HCT116 (cell line): ENCODE results near the gene COX6A2. TPM values are rescaled to one million over a fixed set of nuclear protein-coding genes. Genes with fewer than 3 reads are reported as not detected.

Experiments used
- ATAC-seq: fragments of 200-7000 bp; cut with Tn5 transposase; 2 replicates; pipeline ENCODE4 v1.9.1; 2020; ENCODE audit warnings: mild to moderate bottlenecking, moderate library complexity
- BruUV-seq: library from RNA; stranded (reverse); fragments of 400-500 nt; replicated peaks from 2 replicates; lab custom pipeline; 2021; lab: Mats Ljungman, UMichigan
- CTCF ChIA-PET: fragments of 300-600 bp; sonication (Branson Sonifier 250); formaldehyde crosslinking; loops from one replicate; lab custom pipeline; 2021; ENCODE audit warnings: antibody characterized with exemption; lab: Charles Lee
- POLR2A ChIA-PET: fragments of 300-600, 350-600 bp; sonication (Branson Sonifier 250); formaldehyde crosslinking; loops from one replicate; lab custom pipeline; 2021; ENCODE audit warnings: antibody characterized with exemption; lab: Charles Lee
- RAD21 ChIA-PET, 2 experiments: fragments of 300-600 bp; sonication (Branson Sonifier 250); formaldehyde crosslinking; loops; one replicate each; lab custom pipeline; 2023; ENCODE audit warnings: low total read pairs in 2 of 2; ENCODE audit not compliant: uncharacterized antibody in 2 of 2, unreplicated experiment in 2 of 2, low non-redundant PET in 1 of 2; lab: Charles Lee
- DNase-seq: peaks from one replicate; pipeline ENCODE4 v3.0.0-alpha.2; 2010; ENCODE audit warnings: low read depth, low spot score
- H2AFZ ChIP-seq: fragments of 200-600 bp; shearing (Covaris generic), sonication (generic); 2 replicates; pipeline ENCODE4 v1.6.1; 2017; ENCODE audit warnings: low read depth, mixed run types, mixed read lengths, antibody characterized with exemption, low read length; ENCODE audit not compliant: poor library complexity, severe bottlenecking
- H3K27ac ChIP-seq: 2 replicates; pipeline ENCODE4 v1.5.1; 2012; ENCODE audit warnings: low read depth, low read length
- H3K27me3 ChIP-seq: fragments of 200-600 bp; sonication (generic); 2 replicates; pipeline ENCODE4 v1.6.1; 2016; ENCODE audit warnings: mixed run types, low read length, mixed read lengths; ENCODE audit not compliant: insufficient read depth
- H3K36me3 ChIP-seq, 2 experiments: fragments of 200-500 bp in 1 of 2; fragments of 200-600 bp in 1 of 2; sonication (Bioruptor generic) in 1 of 2; sonication (generic) in 1 of 2; 2 replicates each; pipeline versions ENCODE4 v1.5.1 to v1.6.1; 2014 to 2016; ENCODE audit warnings: low read length in 2 of 2, inconsistent platforms in 1 of 2, mixed read lengths in 1 of 2, mixed run types in 1 of 2; ENCODE audit not compliant: insufficient read depth in 2 of 2, control insufficient read depth in 1 of 2
- H3K4me1 ChIP-seq, 2 experiments: fragments of 200-600 bp in 1 of 2; sonication (generic) in 1 of 2; 2 replicates each; pipeline versions ENCODE4 v1.5.1 to v1.6.1; 2012 to 2017; ENCODE audit warnings: low read length in 2 of 2, inconsistent platforms in 1 of 2, mild to moderate bottlenecking in 1 of 2, mixed read lengths in 1 of 2, mixed run types in 1 of 2, moderate library complexity in 1 of 2; ENCODE audit not compliant: insufficient read depth in 2 of 2, control insufficient read depth in 1 of 2
- H3K4me2 ChIP-seq: fragments of 200-600 bp; sonication (generic); 2 replicates; pipeline ENCODE4 v1.6.1; 2017; ENCODE audit warnings: mixed run types, low read length, mixed read lengths
- H3K4me3 ChIP-seq, 2 experiments: fragments of 200-600 bp in 1 of 2; sonication (generic) in 1 of 2; replicated peaks in 1 of 2; 2 replicates each; pipeline ENCODE4 v1.5.1; 2011 to 2016; ENCODE audit warnings: low read length in 2 of 2, control low read depth in 1 of 2, low read depth in 1 of 2, mild to moderate bottlenecking in 1 of 2, mixed read lengths in 1 of 2, mixed run types in 1 of 2
- H3K79me2 ChIP-seq: fragments of 200-600 bp; sonication (generic); 2 replicates; pipeline ENCODE4 v1.6.1; 2017; ENCODE audit warnings: mild to moderate bottlenecking, mixed run types, low read length, moderate library complexity, mixed read lengths; ENCODE audit not compliant: insufficient read depth
- H3K9ac ChIP-seq: fragments of 200-600 bp; sonication (generic); 2 replicates; pipeline ENCODE4 v1.6.1; 2016; ENCODE audit warnings: low read length, mixed read lengths
- H3K9me2 ChIP-seq: fragments of 200-600 bp; sonication (generic), shearing (Covaris generic); 2 replicates; pipeline ENCODE4 v1.6.1; 2017; ENCODE audit warnings: mixed run types, mild to moderate bottlenecking, moderate library complexity; ENCODE audit not compliant: insufficient read depth
- H3K9me3 ChIP-seq, 2 experiments: fragments of 200-500 bp in 1 of 2; fragments of 200-600 bp in 1 of 2; sonication (Bioruptor generic) in 1 of 2; sonication (generic) in 1 of 2; 2 replicates each; pipeline ENCODE4 v1.6.1; 2014 to 2017; ENCODE audit warnings: low read length in 2 of 2, mixed read lengths in 2 of 2, inconsistent platforms in 1 of 2, low read depth in 1 of 2, mild to moderate bottlenecking in 1 of 2, mixed run types in 1 of 2, moderate library complexity in 1 of 2; ENCODE audit not compliant: control insufficient read depth in 1 of 2, insufficient read depth in 1 of 2
- H4K20me1 ChIP-seq: fragments of 200-600 bp; sonication (generic), shearing (Covaris generic); 2 replicates; pipeline ENCODE4 v1.6.1; 2017; ENCODE audit warnings: mixed run types, mild to moderate bottlenecking, moderate library complexity; ENCODE audit not compliant: insufficient read depth
- CBX3 ChIP-seq: IDR thresholded peaks from 2 replicates; pipeline ENCODE4 v1.6.1; 2012; ENCODE audit warnings: low read depth
- SIN3A ChIP-seq: IDR thresholded peaks from 2 replicates; pipeline ENCODE4 v1.6.1; 2012; ENCODE audit warnings: low read depth
- TCF7L2 ChIP-seq: IDR thresholded peaks from 2 replicates; pipeline ENCODE4 v1.7.0; 2011; ENCODE audit warnings: borderline replicate concordance, inconsistent platforms; ENCODE audit not compliant: insufficient read depth, insufficient read length; ENCODE audit errors: extremely low read depth
- YY1 ChIP-seq: IDR thresholded peaks from 2 replicates; pipeline ENCODE4 v1.6.1; 2011; ENCODE audit warnings: low read length, low read depth, moderate library complexity, mild to moderate bottlenecking; ENCODE audit not compliant: insufficient replicate concordance; ENCODE audit errors: extremely low read depth
- intact Hi-C: fragments of 100-400 bp; cut with micrococcal nuclease; formaldehyde crosslinking; loops from 2 replicates; pipeline ENCODE4 v1.10.0; 2022
- total RNA-seq: library from RNA; stranded (reverse); gene quantifications from one replicate; pipeline ENCODE4 v1.2.1, GENCODE V29; 2021; ENCODE audit not compliant: unreplicated experiment
- TF ChIP-seq, protein P1 (sequence below), 3 experiments: fragments of 200-600 bp in 1 of 3; sonication (generic) in 1 of 3; IDR thresholded peaks in 2 of 3; conservative IDR thresholded peaks in 1 of 3; 2 replicates each; pipeline ENCODE4 v1.5.1; 2012 to 2017; ENCODE audit warnings: low read depth in 2 of 3, low read length in 2 of 3, antibody characterized with exemption in 1 of 3, borderline replicate concordance in 1 of 3, control low read depth in 1 of 3, mild to moderate bottlenecking in 1 of 3, mixed read lengths in 1 of 3, mixed run types in 1 of 3, moderate library complexity in 1 of 3; ENCODE audit not compliant: insufficient read depth in 1 of 3
- TF ChIP-seq, protein P2 (sequence below): IDR thresholded peaks from 2 replicates; pipeline ENCODE4 v1.6.1; 2012

The COX6A2 gene
- total RNA-seq, 1 experiment from 2014 or later = not detected

DNA sequence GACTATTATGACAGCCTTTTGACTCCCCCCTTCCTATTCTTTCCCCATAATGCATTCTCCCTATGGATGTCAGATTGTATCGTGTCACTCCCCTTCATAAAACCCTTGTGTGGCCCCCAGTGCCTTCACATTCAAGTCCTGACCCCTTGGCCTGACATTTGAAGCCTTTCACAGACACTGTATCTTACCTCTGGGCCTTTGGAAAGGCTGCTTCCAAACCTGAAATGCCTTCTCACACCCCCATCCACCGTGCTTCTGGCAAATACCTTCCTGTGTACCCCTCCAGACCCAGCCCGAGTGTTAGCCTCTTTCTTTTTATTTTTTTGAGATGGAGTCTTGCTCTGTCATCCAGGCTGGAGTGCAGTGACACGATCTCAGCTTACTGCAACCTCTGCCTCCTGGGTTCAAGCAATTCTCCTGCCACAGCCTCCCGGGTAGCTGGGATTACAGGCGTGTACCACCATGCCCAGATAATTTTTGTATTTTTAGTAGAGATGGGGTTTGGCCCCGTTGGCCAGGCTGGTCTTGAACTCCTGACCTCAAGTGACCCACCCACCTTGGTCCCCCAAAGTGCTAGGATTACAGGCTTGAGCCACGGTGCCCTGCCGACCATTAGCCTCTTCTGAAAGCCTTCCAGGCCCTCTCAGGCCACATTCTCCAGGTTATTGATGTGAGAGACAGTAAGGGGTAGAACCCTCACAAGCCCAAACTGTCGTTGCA is 33.2 kb upstream of the COX6A2 start:
- H3K4me3 ChIP-seq = no peak overlapping the region
- H3K27me3 ChIP-seq = no peaks in the 10 kb centered on the region
- no peaks in the 10 kb centered on the region for H3K9me3 ChIP-seq
- H3K36me3 ChIP-seq = no peaks in the 10 kb centered on the region
- ChIA-PET RAD21 (no interaction called here), POLR2A (interaction anchor here (2.1 kb wide), 3 partner anchors 251 to 412 kb away, joined by 6 to 12 read pairs (median 7); partner anchors contain the start of genes KAT8 and ZNF267)
- H3K9me2 ChIP-seq = no peaks in the 10 kb centered on the region
- no peak overlapping the region for H3K27ac ChIP-seq
- H3K9ac ChIP-seq = no peak overlapping the region
- H3K4me1 ChIP-seq = peaks cover 3 to 30% of the 10 kb centered on the region in 2 experiments; a peak in 3 of 4 replicates
- ATAC-seq = no peak
- H3K4me2 ChIP-seq = peak overlapping the region; percentile 84; the same call in 1 of the 2 replicates
- TF ChIP-seq, protein P1, sequence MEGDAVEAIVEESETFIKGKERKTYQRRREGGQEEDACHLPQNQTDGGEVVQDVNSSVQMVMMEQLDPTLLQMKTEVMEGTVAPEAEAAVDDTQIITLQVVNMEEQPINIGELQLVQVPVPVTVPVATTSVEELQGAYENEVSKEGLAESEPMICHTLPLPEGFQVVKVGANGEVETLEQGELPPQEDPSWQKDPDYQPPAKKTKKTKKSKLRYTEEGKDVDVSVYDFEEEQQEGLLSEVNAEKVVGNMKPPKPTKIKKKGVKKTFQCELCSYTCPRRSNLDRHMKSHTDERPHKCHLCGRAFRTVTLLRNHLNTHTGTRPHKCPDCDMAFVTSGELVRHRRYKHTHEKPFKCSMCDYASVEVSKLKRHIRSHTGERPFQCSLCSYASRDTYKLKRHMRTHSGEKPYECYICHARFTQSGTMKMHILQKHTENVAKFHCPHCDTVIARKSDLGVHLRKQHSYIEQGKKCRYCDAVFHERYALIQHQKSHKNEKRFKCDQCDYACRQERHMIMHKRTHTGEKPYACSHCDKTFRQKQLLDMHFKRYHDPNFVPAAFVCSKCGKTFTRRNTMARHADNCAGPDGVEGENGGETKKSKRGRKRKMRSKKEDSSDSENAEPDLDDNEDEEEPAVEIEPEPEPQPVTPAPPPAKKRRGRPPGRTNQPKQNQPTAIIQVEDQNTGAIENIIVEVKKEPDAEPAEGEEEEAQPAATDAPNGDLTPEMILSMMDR (IDR thresholded peaks at IDR 0.05 in 2 of 3, conservative IDR thresholded peaks at IDR 0.05 in 1 of 3; ENCODE audit: borderline replicate concordance in 1 of 3, insufficient read depth in 1 of 3, low read depth in 2 of 3, low read length in 2 of 3) = no peak
- TF ChIP-seq CBX3 (no peak), TCF7L2 (no peak), YY1 (no peak), SIN3A (no peak)
- TF ChIP-seq, protein P2, sequence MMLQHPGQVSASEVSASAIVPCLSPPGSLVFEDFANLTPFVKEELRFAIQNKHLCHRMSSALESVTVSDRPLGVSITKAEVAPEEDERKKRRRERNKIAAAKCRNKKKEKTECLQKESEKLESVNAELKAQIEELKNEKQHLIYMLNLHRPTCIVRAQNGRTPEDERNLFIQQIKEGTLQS = no peak
- TF ChIP-seq, all 23 proteins: peak for 0
- Histone ChIP-seq H4K20me1 (no peaks in the 10 kb centered on the region), H3K79me2 (peaks cover 25% of the 10 kb centered on the region), H2AFZ (no peak overlapping the region)
- CTCF ChIA-PET = interaction anchor here (0.7 to 3.4 kb wide), 18 partner anchors 8 to 508 kb away, joined by 3 to 32 read pairs (median 7); partner anchors contain the start of genes HSD3B7, KAT8, TGFB1I1 and ZNF267
- BruUV-seq = no TSS peak
- intact Hi-C loops = no loop called here
- no peak for DNase-seq
